Activated effector memory CD4-positive, alpha-beta T cell treated with Interleukin-2 at 50 U/mL for 16 hours (primary cell): ENCODE results near the gene ST6GALNAC6.

Experiments
- DNase-seq: peaks from one replicate; pipeline ENCODE4 v3.0.0-alpha.2; 2020

The ST6GALNAC6 gene

GRCh38 chr9:127915801-127916719 is 16.7 kb upstream of the ST6GALNAC6 start:
- DNase-seq = no peak

GRCh38 chr9:127915325-127915752 is 15.9 kb upstream of the ST6GALNAC6 start:
- DNase-seq = no peak

GRCh38 chr9:127913682-127914081 is 14.3 kb upstream of the ST6GALNAC6 start:
- no peak for DNase-seq

DNA sequence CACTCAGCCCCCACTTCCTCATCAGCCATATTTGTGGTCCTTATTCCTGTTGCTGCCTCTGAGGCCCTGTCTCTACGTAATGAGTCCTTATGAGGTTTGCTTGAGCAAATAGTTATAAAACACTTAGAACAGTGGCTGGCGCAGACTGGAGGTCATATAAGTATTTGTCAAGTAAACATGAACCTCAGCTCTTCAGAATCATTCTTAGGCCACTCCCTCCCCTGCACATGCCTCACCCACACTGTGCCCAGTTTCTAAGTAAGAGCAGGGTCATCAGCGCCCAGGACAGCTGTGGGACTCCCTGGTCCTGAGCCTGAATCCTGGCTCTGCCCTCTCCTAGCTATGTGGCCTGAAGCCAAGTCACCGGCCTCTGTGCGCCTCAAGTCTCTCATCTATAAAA is 13.5 kb upstream of the ST6GALNAC6 start:
- DNase-seq = no peak

GRCh38 chr9:127912296-127912695 is 12.9 kb upstream of the ST6GALNAC6 start:
- no peak for DNase-seq

DNA sequence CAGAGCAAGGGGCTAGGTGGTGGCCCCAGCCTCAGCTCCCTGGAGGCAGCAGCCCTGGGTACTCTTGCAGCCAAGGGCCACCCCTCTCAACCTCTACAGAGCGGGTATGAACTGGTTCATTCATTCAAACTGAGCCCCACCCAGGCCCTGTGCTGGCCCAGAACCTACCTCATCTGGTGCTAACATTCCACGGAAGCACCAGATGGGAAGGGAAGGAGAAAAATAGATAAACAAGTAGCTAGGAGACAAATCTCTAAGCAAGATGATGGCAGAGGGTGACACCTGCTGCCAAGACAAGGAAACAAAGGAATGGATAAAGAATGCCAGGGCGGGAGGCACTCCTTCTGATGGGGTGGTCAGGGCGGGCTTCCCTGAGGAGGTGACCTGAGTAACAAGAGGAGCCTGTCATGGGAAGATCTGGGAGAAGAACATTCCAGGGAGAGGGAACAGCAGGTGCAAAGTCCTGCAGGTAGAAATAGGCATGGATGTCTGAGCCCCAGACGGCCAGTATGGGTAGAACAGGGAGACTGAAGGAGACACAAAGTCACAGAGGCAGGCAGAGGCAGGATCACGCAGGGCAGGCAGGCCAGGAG is 11.3 kb upstream of the ST6GALNAC6 start:
- no peak for DNase-seq

DNA sequence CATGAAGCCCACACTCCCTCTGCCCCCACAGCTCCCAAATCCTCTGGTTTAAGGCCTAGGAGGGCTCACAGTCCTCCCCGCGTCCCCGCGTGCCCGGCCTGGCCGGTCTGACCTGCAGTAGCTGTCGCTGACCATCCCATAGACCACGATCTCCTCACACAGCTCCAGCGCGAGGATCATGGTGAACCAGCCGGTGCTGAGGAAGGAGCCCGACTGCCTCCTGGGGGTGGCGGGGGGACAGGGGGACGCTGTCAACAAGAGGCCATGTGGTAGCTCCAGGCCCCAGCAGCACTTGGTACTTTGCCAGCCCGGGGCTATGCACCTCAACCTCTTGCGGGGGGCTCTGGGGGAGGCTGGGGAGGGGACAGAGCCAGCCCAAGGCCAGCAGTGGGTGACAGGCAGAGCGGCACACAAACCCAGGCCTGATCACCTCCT is 10.5 kb upstream of the ST6GALNAC6 start:
- no peak for DNase-seq

GRCh38 chr9:127908660-127908926 is 9.2 kb upstream of the ST6GALNAC6 start:
- DNase-seq = no peak

GRCh38 chr9:127907867-127908659 is 8.7 kb upstream of the ST6GALNAC6 start:
- no peak for DNase-seq

DNA sequence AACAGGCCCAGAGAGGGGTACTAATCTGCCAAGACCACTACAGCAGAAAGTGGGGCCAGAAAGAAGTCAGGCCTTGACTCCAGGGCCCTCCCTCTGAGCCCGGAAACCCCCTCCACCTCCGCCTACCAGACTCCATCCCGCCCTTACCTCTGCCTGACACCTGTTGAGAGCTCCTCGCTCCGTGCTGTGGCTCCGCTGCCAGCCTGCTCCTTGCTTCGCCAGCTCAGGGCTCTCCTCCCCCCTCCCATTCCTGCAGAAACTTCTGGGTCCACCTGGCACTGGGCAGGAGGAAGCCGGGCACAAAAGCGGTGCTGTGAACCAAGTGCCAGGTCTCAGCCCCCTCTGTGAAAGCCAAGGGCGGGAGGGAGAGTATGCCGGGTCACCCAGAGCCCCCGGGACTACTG is 6.4 kb upstream of the ST6GALNAC6 start:
- peak; percentile 67 for DNase-seq

- DNase-seq = peak; percentile 54
Observed at GRCh38 chr9:127905004-127905728, 5.8 kb upstream of the ST6GALNAC6 start.

GRCh38 chr9:127904561-127905003 is 5.2 kb upstream of the ST6GALNAC6 start:
- no peak for DNase-seq

GRCh38 chr9:127903557-127904475 is 4.4 kb upstream of the ST6GALNAC6 start:
- DNase-seq = peak; percentile 57

DNA sequence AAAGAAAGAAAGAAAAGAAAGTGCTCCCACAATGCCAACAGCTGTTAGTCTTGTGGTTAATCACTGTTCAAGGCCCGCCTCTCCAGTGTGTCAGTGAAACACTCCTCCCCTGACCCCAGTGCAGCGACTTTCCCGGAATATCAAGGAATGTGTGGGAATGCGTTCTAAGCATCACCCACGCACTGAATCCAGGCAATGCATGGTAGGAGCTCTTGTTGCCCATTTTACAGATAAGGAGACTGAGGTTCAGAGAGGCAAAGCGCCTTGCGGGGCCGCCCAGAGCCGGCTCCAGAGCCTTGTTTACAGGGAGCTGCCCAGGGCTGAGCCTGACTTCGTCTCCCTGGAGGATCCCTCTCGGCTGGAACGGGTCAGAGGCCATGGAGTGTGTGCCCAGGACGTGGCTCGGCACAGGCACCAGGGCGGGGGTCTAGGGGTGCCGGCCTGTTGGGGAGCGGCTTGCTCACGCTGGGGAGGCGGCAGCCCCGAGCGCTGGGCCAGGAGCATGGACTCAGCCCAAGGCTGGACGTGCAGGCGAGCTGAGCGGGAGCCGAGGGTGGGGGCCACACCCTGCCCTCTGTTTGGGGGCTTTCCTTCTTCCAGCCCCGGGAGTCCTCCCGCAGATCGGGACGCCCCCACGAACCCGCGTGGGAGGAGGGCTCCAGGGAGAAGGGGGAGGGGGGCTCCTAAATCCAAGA is 823 bp downstream of the ST6GALNAC6 start:
- DNase-seq = no peak

DNA sequence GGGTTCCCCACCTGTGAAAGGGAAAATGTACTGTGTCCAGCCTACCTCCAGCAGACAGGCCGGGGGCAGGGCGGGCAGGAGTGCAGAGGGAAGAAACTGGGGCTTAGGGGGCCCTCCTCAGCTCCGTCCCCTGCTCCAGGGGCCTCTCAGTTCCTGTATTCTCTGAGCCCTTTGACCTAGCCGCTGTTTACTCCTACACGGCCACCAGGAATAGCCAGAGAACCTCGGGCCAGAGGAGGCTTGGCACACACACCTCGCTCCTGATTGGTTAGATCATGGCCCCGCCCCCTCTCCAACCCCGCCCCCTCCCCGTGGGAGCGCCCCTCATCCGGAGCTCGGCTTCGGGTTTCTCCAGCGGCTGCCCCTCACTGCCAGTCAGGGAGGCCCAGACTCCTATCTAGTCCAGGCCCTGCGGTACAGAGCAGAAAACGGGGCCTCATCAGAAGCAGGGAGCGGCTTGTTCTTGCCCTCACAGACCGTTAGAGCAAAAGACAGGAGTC is 2.2 kb downstream of the ST6GALNAC6 start:
- DNase-seq = no peak

GRCh38 chr9:127896395-127897192 is 2.8 kb downstream of the ST6GALNAC6 start:
- DNase-seq = no peak

DNA sequence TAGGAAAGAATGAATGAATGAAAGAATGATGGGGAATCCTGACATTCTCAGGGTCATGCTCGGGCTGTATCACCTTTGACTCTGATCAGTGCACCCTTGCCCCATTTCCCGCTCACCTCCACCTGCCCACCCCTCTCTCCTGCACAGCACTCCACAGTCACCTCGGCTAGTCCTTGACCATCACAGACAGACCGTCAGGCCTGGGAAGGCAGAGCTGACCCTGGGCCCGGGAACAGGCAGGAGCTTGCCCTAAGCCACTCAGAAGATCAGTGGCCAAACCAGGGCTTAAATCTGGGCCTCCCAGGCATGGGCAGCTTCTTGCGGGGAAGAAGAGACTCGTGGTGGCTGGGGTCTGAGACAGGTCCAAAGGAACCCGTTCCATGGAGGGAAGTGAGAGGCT is 3.6 kb downstream of the ST6GALNAC6 start:
- DNase-seq = no peak

GRCh38 chr9:127893392-127893791 is 6.0 kb downstream of the ST6GALNAC6 start:
- no peak for DNase-seq

DNA sequence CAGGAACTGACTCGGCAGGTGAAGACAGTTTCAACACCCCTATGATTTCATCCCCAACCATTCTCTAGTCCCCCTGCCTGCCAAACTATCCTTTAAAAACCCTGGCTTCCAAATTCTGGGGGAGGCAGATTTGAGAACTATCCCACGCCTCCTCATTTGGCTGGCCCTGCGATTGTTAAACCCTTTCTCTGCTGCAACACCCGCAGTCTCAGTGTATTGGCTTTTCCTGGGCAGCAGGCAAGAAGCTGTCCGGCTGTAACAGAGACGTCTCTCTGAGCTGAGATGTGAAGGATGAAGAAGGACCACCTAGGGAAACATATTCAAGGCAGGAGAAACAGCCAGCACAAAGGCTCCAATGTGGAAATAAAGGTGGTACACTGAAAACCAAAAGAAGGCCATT is 6.6 kb downstream of the ST6GALNAC6 start:
- no peak for DNase-seq

DNA sequence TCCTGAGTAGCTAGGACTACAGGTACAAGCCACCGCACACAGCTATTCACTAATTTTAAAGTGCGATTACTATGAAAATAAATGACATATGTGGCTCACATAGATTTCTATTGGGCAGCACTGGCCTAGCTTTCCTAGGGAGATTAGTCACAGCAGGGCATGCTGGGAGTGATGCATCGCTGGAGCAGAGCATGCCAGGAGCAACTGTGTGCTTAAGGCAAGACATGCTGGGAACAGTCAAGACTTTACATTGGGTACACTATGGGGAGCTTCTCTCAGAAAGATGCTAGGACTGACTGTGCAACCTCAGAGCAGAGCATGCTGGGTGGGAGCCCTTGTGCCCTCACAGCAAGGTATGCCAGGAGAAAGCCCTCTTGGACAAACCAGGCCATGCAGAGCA is 9.3 kb downstream of the ST6GALNAC6 start:
- no peak for DNase-seq
